ACC112 (cell line): ENCODE measurements around the gene CRKL.

Experiments used
- H2AFZ ChIP-seq: fragments of 200-600 bp; sonication (generic); one replicate; pipeline ENCODE4 v1.6.0; 2017; ENCODE audit warnings: antibody characterized with exemption, low read length; ENCODE audit not compliant: unreplicated experiment
- H3K27ac ChIP-seq: fragments of 200-600 bp; sonication (generic); 2 replicates; pipeline ENCODE4 v1.5.1; 2014; ENCODE audit warnings: low read depth, mild to moderate bottlenecking, antibody characterized with exemption, low read length, moderate library complexity
- H3K27me3 ChIP-seq: fragments of 200-600 bp; sonication (generic); 2 replicates; pipeline ENCODE4 v1.6.1; 2014; ENCODE audit warnings: mild to moderate bottlenecking, antibody characterized with exemption, low read length, moderate library complexity, mixed read lengths; ENCODE audit not compliant: insufficient read depth
- H3K36me3 ChIP-seq: fragments of 200-600 bp; sonication (generic); 2 replicates; pipeline ENCODE4 v1.6.1; 2016; ENCODE audit warnings: mild to moderate bottlenecking, antibody characterized with exemption, low read length, moderate library complexity, mixed read lengths; ENCODE audit not compliant: insufficient read depth
- H3K4me1 ChIP-seq: fragments of 200-600 bp; sonication (generic); one replicate; pipeline ENCODE4 v1.6.1; 2016; ENCODE audit warnings: low read length, mixed read lengths; ENCODE audit not compliant: insufficient read depth, unreplicated experiment, control insufficient read depth
- H3K4me3 ChIP-seq: fragments of 200-600 bp; sonication (generic); 2 replicates; pipeline ENCODE4 v1.5.1; 2014; ENCODE audit warnings: mild to moderate bottlenecking, low read depth, low read length
- H3K79me2 ChIP-seq: fragments of 200-600 bp; sonication (generic); one replicate; pipeline ENCODE4 v1.6.0; 2016; ENCODE audit warnings: low read length; ENCODE audit not compliant: control insufficient read depth, unreplicated experiment, insufficient read depth

CRKL gene

GRCh38 chr22:20972933-20973577 is 55.8 kb downstream of the CRKL start:
- Histone ChIP-seq H3K79me2 (no peaks in the 10 kb centered on the region), H3K27me3 (no peaks in the 10 kb centered on the region), H3K36me3 (no peaks in the 10 kb centered on the region), H2AFZ (no peak overlapping the region), H3K4me1 (no peaks in the 10 kb centered on the region), H3K4me3 (no peak overlapping the region), H3K27ac (no peak overlapping the region)

GRCh38 chr22:20973634-20974286 is 56.6 kb downstream of the CRKL start:
- Histone ChIP-seq H3K4me3 (no peak overlapping the region), H3K27me3 (no peaks in the 10 kb centered on the region), H3K27ac (no peak overlapping the region), H2AFZ (no peak overlapping the region), H3K36me3 (no peaks in the 10 kb centered on the region), H3K79me2 (no peaks in the 10 kb centered on the region), H3K4me1 (no peaks in the 10 kb centered on the region)

GRCh38 chr22:20974336-20974955 is 57.2 kb downstream of the CRKL start:
- no peaks in the 10 kb centered on the region for H3K36me3 ChIP-seq
- no peaks in the 10 kb centered on the region for H3K4me1 ChIP-seq
- no peak overlapping the region for H2AFZ ChIP-seq
- no peaks in the 10 kb centered on the region for H3K79me2 ChIP-seq
- H3K27ac ChIP-seq, result no peak overlapping the region
- H3K27me3 ChIP-seq, result no peaks in the 10 kb centered on the region
- no peak overlapping the region for H3K4me3 ChIP-seq

- Histone ChIP-seq H3K27me3 (no peaks in the 10 kb centered on the region), H2AFZ (no peak overlapping the region), H3K27ac (no peak overlapping the region), H3K79me2 (no peaks in the 10 kb centered on the region), H3K4me1 (no peaks in the 10 kb centered on the region), H3K36me3 (no peaks in the 10 kb centered on the region), H3K4me3 (no peak overlapping the region)
Measured at GRCh38 chr22:20975541-20976290, 58.5 kb downstream of the CRKL start.

GRCh38 chr22:20976291-20976877 is 59.2 kb downstream of the CRKL start:
- Histone ChIP-seq H3K36me3 (no peaks in the 10 kb centered on the region), H3K4me3 (no peak overlapping the region), H3K79me2 (no peaks in the 10 kb centered on the region), H2AFZ (no peak overlapping the region), H3K27me3 (no peaks in the 10 kb centered on the region), H3K27ac (no peak overlapping the region), H3K4me1 (no peaks in the 10 kb centered on the region)

- no peaks in the 10 kb centered on the region for H3K36me3 ChIP-seq
Measured at GRCh38 chr22:20977019-20977418, 59.8 kb downstream of the CRKL start.

GRCh38 chr22:20977516-20978170 is 60.4 kb downstream of the CRKL start:
- Histone ChIP-seq H3K27ac (no peak overlapping the region), H3K36me3 (no peaks in the 10 kb centered on the region), H3K4me1 (no peaks in the 10 kb centered on the region), H2AFZ (no peak overlapping the region), H3K27me3 (no peaks in the 10 kb centered on the region), H3K4me3 (no peak overlapping the region), H3K79me2 (peaks cover 5% of the 10 kb centered on the region)

More at GRCh38 chr22:20977019-20977418, 59.8 kb downstream of the CRKL start:
- H3K27me3 ChIP-seq, result no peaks in the 10 kb centered on the region
- no peak overlapping the region for H3K4me3 ChIP-seq
- no peaks in the 10 kb centered on the region for H3K4me1 ChIP-seq
- H3K27ac ChIP-seq, result no peak overlapping the region
- no peaks in the 10 kb centered on the region for H3K79me2 ChIP-seq
- no peak overlapping the region for H2AFZ ChIP-seq

GRCh38 chr22:20978419-20978818 is 61.2 kb downstream of the CRKL start:
- Histone ChIP-seq H3K27me3 (no peaks in the 10 kb centered on the region), H3K79me2 (peaks cover 12% of the 10 kb centered on the region), H3K36me3 (no peaks in the 10 kb centered on the region), H2AFZ (no peak overlapping the region), H3K4me1 (peaks cover 7% of the 10 kb centered on the region), H3K27ac (no peak overlapping the region), H3K4me3 (no peak overlapping the region)

GRCh38 chr22:20979243-20979809 is 62.1 kb downstream of the CRKL start:
- H3K4me3 ChIP-seq, result peak overlapping the region; percentile 67

More at GRCh38 chr22:20979243-20979809, 62.1 kb downstream of the CRKL start:
- peaks cover 9% of the 10 kb centered on the region for H3K4me1 ChIP-seq
- peaks cover 14% of the 10 kb centered on the region for H3K79me2 ChIP-seq
- H3K27ac ChIP-seq, result no peak overlapping the region
- no peak overlapping the region for H2AFZ ChIP-seq
- H3K36me3 ChIP-seq, result no peaks in the 10 kb centered on the region
- no peaks in the 10 kb centered on the region for H3K27me3 ChIP-seq
